CD4-positive, alpha-beta T cell treated with Interleukin-4 for 4 hours (primary cell): ENCODE data around the gene TMEM95.

Source experiments
- DNase-seq: peaks from one replicate; pipeline ENCODE4 v3.0.0-alpha.2; 2020

TMEM95 gene

GRCh38 chr17:7355053-7355452, at the start of gene TMEM95:
Gene TMEM95 (plus strand): TSS chr17:7355156. CDS start chr17:7355205, 49 bp downstream.
- no peak for DNase-seq

GRCh38 chr17:7306911-7307685, 47.9 kb upstream of the TMEM95 start, which contains the start of gene EIF5A:
Gene EIF5A (plus strand): TSS chr17:7307628. CDS start chr17:7309636, 2,008 bp downstream.
- DNase-seq: peak; percentile 100

- peak; percentile 19 for DNase-seq
These were observed 47.0 kb upstream of the TMEM95 start for GRCh38 chr17:7307686-7308624.

- peak; percentile 95 for DNase-seq
These were observed 46.1 kb upstream of the TMEM95 start for GRCh38 chr17:7308625-7309433.

- no peak for DNase-seq
These were observed 45.3 kb upstream of the TMEM95 start for GRCh38 chr17:7309628-7310027.

- no peak for DNase-seq
These were observed 43.7 kb upstream of the TMEM95 start for GRCh38 chr17:7311110-7311705.

- DNase-seq: no peak
These were observed 42.4 kb upstream of the TMEM95 start for GRCh38 chr17:7312432-7313087.

GRCh38 chr17:7313088-7313889, 41.7 kb upstream of the TMEM95 start:
- DNase-seq: no peak

GRCh38 chr17:7313890-7314718, 40.9 kb upstream of the TMEM95 start:
- DNase-seq: no peak

GRCh38 chr17:7314719-7315569, 40.0 kb upstream of the TMEM95 start, which contains the start of gene GPS2:
Gene GPS2 (minus strand): TSS chr17:7315360. CDS start chr17:7315052, 308 bp downstream.
- DNase-seq: peak; percentile 90

- DNase-seq: no peak
These were observed 39.3 kb upstream of the TMEM95 start for GRCh38 chr17:7315570-7316235.

GRCh38 chr17:7317161-7317803, 37.7 kb upstream of the TMEM95 start:
- DNase-seq: no peak

GRCh38 chr17:7318121-7318860, 36.7 kb upstream of the TMEM95 start:
- no peak for DNase-seq

GRCh38 chr17:7321466-7321865, 33.5 kb upstream of the TMEM95 start:
- no peak for DNase-seq

- DNase-seq: no peak
These were observed 32.3 kb upstream of the TMEM95 start for GRCh38 chr17:7322520-7323194.

GRCh38 chr17:7323731-7324437, 31.1 kb upstream of the TMEM95 start:
- peak; percentile 55 for DNase-seq
